Ectodermal cell (in vitro differentiated cells): ENCODE results near the gene DBNDD1.
"Not testable (repeated sequence)": the region's sequence is repeated elsewhere in the genome, so short reads cannot be mapped to it uniquely, and the experiment has no call there.

Experiments
- H3K27ac ChIP-seq: 2 replicates; pipeline ENCODE4 v1.7.0; 2013; ENCODE audit warnings: mild to moderate bottlenecking, low read depth, low read length; ENCODE audit not compliant: insufficient read depth, poor library complexity, severe bottlenecking
- H3K27me3 ChIP-seq: 2 replicates; pipeline ENCODE4 v1.7.0; 2013; ENCODE audit warnings: mild to moderate bottlenecking, low read length; ENCODE audit not compliant: insufficient read depth, control insufficient read depth, poor library complexity, severe bottlenecking
- H3K36me3 ChIP-seq: one replicate; pipeline ENCODE4 v1.7.0; 2013; ENCODE audit warnings: low read length; ENCODE audit not compliant: control insufficient read depth, insufficient read depth
- H3K4me1 ChIP-seq: one replicate; pipeline ENCODE4 v1.7.0; 2013; ENCODE audit warnings: low read length; ENCODE audit not compliant: control insufficient read depth, insufficient read depth
- H3K4me3 ChIP-seq: 2 replicates; pipeline ENCODE4 v1.7.0; 2013; ENCODE audit warnings: low read depth, low read length, control low read depth; ENCODE audit not compliant: insufficient read depth
- H3K9me3 ChIP-seq: 2 replicates; pipeline ENCODE4 v1.7.0; 2013; ENCODE audit warnings: mild to moderate bottlenecking, low read length, moderate library complexity; ENCODE audit not compliant: control insufficient read depth
- WGBS, 2 experiments: methylation state at CpG; one replicate each; pipeline ENCODE4 v1.1.7; 2013; ENCODE audit warnings: missing lambda C conversion rate in 2 of 2; 5-methylcytosine and 5-hydroxymethylcytosine counted together

Gene DBNDD1

GRCh38 chr16:90001761-90002503 is 17.3 kb downstream of the DBNDD1 start:
- H3K4me1 ChIP-seq: no peaks in the 10 kb centered on the region
- H3K27me3 ChIP-seq: no peaks in the 10 kb centered on the region
- H3K9me3 ChIP-seq: no peaks in the 10 kb centered on the region
- H3K36me3 ChIP-seq: no peaks in the 10 kb centered on the region
- no peak overlapping the region for H3K4me3 ChIP-seq
- WGBS, 2 experiments: 92% methylated on average over 20 of the region's 20 CpGs
- no peak overlapping the region for H3K27ac ChIP-seq

- no peak overlapping the region for H3K27ac ChIP-seq
- H3K36me3 ChIP-seq: peaks cover 5% of the 10 kb centered on the region
- H3K4me3 ChIP-seq: no peak overlapping the region
- no peaks in the 10 kb centered on the region for H3K9me3 ChIP-seq
- 91% methylated on average over 19 of the region's 19 CpGs for WGBS, 2 experiments
- H3K4me1 ChIP-seq: no peaks in the 10 kb centered on the region
- H3K27me3 ChIP-seq: no peaks in the 10 kb centered on the region
These were observed 18.4 kb downstream of the DBNDD1 start for GRCh38 chr16:90000733-90001427.

DNA sequence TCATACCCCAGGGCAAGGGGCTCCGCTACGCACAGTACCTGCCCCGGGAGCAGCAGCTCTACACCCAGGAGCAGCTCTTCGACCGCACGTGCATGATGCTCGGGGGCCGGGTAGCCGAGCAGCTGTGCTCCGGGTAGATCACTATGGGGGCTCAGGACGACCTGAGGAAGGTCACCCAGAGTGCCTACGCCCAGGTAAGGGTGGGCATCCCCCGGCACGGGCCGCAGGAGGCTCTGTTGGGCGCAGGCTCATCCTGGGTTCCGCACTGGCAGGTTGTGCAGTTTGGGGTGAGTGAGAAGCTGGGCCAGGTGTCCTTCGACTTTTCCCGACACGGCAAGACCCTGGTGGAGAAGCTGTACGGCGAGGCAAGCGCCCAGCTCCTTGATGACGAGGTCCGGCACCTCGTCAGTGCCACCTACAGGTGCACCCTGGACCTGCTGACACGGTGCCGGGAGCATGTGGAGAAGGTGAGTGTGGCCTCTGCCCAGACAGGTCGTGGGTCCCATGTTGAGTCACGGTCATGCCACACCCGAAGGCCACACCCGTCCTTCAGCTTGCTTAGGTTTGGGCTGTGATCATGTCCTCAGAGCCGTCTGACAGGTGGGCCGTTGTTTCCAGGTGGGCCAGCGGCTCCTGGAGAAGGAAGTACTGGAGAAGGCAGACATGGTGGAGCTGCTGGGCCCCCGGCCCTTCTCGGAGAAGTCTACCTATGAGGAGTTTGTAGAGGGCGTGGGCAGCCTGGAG is 19.3 kb downstream of the DBNDD1 start:
- Histone ChIP-seq H3K27ac (no peak overlapping the region), H3K9me3 (no peaks in the 10 kb centered on the region), H3K36me3 (peaks cover 13% of the 10 kb centered on the region), H3K4me3 (no peak overlapping the region), H3K4me1 (no peaks in the 10 kb centered on the region), H3K27me3 (no peaks in the 10 kb centered on the region)
- 95% methylated on average over 38 of the region's 38 CpGs for WGBS, 2 experiments

- H3K9me3 ChIP-seq: no peaks in the 10 kb centered on the region
- H3K4me3 ChIP-seq: no peak overlapping the region
- H3K27ac ChIP-seq: peak overlapping the region; percentile 81
- H3K4me1 ChIP-seq: no peaks in the 10 kb centered on the region
- H3K36me3 ChIP-seq: peaks cover 42% of the 10 kb centered on the region
- no peaks in the 10 kb centered on the region for H3K27me3 ChIP-seq
- WGBS, 2 experiments: 91 to 96% methylated on average over 1 of the region's 1 CpG
These were observed 23.1 kb downstream of the DBNDD1 start for GRCh38 chr16:89996178-89996489.

DNA sequence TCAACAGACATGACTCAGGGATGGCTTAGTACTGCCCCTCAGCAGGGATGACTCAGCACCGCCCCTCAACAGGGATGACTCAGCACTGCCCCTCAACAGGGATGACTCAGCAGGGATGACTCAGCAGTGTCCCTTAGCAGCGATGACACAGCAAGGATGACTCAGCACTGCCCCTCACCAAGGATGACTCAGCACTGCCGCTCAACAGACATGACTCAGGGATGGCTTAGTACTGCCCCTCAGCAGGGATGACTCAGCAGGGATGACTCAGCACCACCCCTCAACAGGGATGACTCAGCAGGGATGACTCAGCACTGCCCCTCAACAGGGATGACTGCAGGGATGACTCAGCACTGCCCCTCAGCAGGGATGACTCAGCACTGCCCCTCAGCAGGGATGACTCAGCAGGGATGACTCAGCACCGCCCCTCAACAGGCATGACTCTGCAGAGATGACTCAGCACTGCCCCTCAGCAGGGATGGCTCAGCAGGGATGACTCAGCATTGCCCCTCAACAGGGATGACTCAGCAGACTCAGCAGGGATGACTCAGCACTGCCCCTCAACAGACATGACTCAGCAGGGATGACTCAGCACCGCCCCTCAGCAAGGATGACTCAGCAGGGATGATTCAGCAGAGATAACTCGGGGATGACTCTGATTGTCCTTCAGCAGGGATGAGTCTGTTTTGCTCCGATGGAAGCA is 23.6 kb downstream of the DBNDD1 start:
- 82 to 84% methylated on average over 7 of the region's 7 CpGs for WGBS, 2 experiments
- peak overlapping the region; percentile 81 for H3K27ac ChIP-seq
- H3K36me3 ChIP-seq: peaks cover 47% of the 10 kb centered on the region
- H3K4me3 ChIP-seq, H3K9me3 ChIP-seq, H3K27me3 ChIP-seq, H3K4me1 ChIP-seq: not testable (repeated sequence)

GRCh38 chr16:89994721-89995474 is 24.4 kb downstream of the DBNDD1 start:
- 84% methylated on average over 8 of the region's 8 CpGs for WGBS, 2 experiments
- H3K4me1 ChIP-seq, H3K27me3 ChIP-seq, H3K9me3 ChIP-seq, H3K4me3 ChIP-seq: not testable (repeated sequence)
- Histone ChIP-seq H3K36me3 (peaks cover 49% of the 10 kb centered on the region), H3K27ac (peak overlapping the region; percentile 81)

- H3K4me1 ChIP-seq: no peaks in the 10 kb centered on the region
- peaks cover 49% of the 10 kb centered on the region for H3K36me3 ChIP-seq
- H3K9me3 ChIP-seq: no peaks in the 10 kb centered on the region
- H3K4me3 ChIP-seq: no peak overlapping the region
- H3K27me3 ChIP-seq: no peaks in the 10 kb centered on the region
- H3K27ac ChIP-seq: peak overlapping the region; percentile 81
- WGBS, 2 experiments: 91 to 96% methylated on average over 7 of the region's 7 CpGs
These were observed 24.9 kb downstream of the DBNDD1 start for GRCh38 chr16:89994389-89994720.

DNA sequence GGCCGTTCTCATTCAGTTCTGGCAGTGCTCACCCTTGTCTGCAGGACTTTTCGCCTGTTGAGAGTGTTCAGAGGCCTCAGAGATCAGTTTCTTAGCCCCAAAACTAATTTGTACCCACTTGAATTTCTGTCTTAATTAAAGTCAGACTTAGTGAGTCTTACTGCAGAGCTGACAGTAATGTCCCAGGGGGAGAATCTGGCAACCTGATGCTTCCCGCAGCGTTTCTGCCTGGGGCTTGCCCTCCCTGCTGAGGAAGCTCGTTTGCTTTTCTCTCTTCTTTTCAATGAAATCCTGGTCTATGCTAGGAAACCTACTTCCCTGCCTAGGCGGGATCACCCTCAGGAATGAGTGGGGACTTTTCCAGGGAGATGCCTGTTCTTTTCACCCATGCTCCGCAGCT is 25.3 kb downstream of the DBNDD1 start:
- H3K36me3 ChIP-seq: peaks cover 53% of the 10 kb centered on the region
- no peaks in the 10 kb centered on the region for H3K9me3 ChIP-seq
- no peaks in the 10 kb centered on the region for H3K27me3 ChIP-seq
- H3K4me1 ChIP-seq: no peaks in the 10 kb centered on the region
- H3K4me3 ChIP-seq: no peak overlapping the region
- WGBS, 2 experiments: 86 to 89% methylated on average over 7 of the region's 7 CpGs
- no peak overlapping the region for H3K27ac ChIP-seq

DNA sequence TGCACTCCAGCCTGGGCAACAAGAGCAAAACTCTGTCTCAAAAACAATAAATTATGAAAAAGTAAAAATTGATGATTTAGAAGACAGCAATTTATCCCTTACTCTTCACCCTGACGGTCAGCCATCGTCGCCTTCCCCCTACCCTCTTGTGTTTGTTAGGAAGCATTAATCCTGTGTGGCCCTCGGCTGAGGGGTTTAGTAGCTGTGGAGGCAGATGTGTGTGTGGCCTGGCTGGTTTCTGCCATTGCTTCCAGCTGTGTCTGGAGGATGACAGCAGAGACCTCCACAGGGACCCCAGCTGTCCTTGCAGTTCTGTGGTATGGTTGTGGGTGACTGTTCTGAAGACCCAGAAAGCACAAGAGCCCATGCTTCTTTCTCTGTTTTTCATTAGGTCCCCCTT is 25.9 kb downstream of the DBNDD1 start:
- Histone ChIP-seq H3K36me3 (peaks cover 55% of the 10 kb centered on the region), H3K27ac (no peak overlapping the region), H3K9me3 (no peaks in the 10 kb centered on the region), H3K27me3 (no peaks in the 10 kb centered on the region), H3K4me3 (no peak overlapping the region), H3K4me1 (no peaks in the 10 kb centered on the region)
- WGBS, 2 experiments: 95 to 98% methylated on average over 4 of the region's 4 CpGs
